K562 (cell line): ENCODE measurements around the gene CPED1. TPM values are rescaled to one million over a fixed set of nuclear protein-coding genes. Genes with fewer than 3 reads are reported as not detected.
A peak's percentile ranks its signal among the peaks of the same experiment; 100 is the strongest.

ENCODE experiments used
- ATAC-seq: fragments of 200-7000 bp; cut with Tn5 transposase; 3 replicates; pipeline ENCODE4 v1.9.1; 2020; ENCODE audit warnings: moderate library complexity
- BruUV-seq: library from RNA; stranded (reverse); fragments of 400-500 nt; replicated peaks from 2 replicates; lab custom pipeline; 2021; lab: Mats Ljungman, UMichigan
- CTCF ChIA-PET: fragments of 300-600 bp; formaldehyde crosslinking; extraction: SDS; loops from one replicate; lab custom pipeline; 2021; ENCODE audit warnings: low intra/inter-chr PET ratio; lab: Yijun Ruan, JAX
- POLR2A ChIA-PET: fragments of 300-600, 350-650 bp; sonication (Branson Sonifier 250); formaldehyde crosslinking; extraction: SDS; loops from one replicate; lab custom pipeline; 2021; ENCODE audit warnings: antibody characterized with exemption, inconsistent platforms; lab: Yijun Ruan, JAX
- DNase-seq, 4 experiments: peaks; one replicate each; pipeline versions ENCODE4 v3.0.0 to v3.0.0-alpha.2; 2011 to 2018; ENCODE audit warnings: low spot score in 3 of 4, mixed read lengths in 3 of 4; ENCODE audit errors: extremely low read depth in 1 of 4
- FAIRE-seq: peaks from 2 replicates; lab custom pipeline; 2011; peaks lifted over from hg19 to GRCh38; lab: Jason Lieb, UNC
- H2AFZ ChIP-seq: 2 replicates; pipeline ENCODE4 v1.6.0; 2011; ENCODE audit warnings: low read depth, low read length, control low read depth, inconsistent platforms
- H3K27ac ChIP-seq: fragments of 200-600 bp; 3 replicates; pipeline ENCODE4 v1.8.0; 2011; ENCODE audit warnings: low read depth, mild to moderate bottlenecking, control low read depth, inconsistent platforms, low read length, moderate library complexity, mixed read lengths; ENCODE audit errors: extremely low read depth
- H3K27me3 ChIP-seq, 2 experiments: fragments of 300-600 bp in 1 of 2; 2 replicates in 1 of 2; 3 replicates in 1 of 2; pipeline versions ENCODE4 v1.6.0 to v1.8.0; 2011; ENCODE audit warnings: inconsistent platforms in 2 of 2, low read length in 2 of 2, mild to moderate bottlenecking in 1 of 2, mixed read lengths in 1 of 2, moderate library complexity in 1 of 2; ENCODE audit not compliant: control insufficient read depth in 2 of 2, insufficient read depth in 2 of 2
- H3K36me3 ChIP-seq: fragments of 300-600 bp; 3 replicates; pipeline ENCODE4 v1.8.0; 2011; ENCODE audit warnings: mild to moderate bottlenecking, low read length, inconsistent platforms; ENCODE audit not compliant: control insufficient read depth, insufficient read depth
- H3K4me1 ChIP-seq, 2 experiments: fragments of 200-600 bp in 1 of 2; replicated peaks in 1 of 2; 2 replicates in 1 of 2; 3 replicates in 1 of 2; pipeline versions ENCODE4 v1.5.1 to v1.8.0; 2011; ENCODE audit warnings: inconsistent platforms in 2 of 2, low read length in 2 of 2, mild to moderate bottlenecking in 1 of 2, mixed read lengths in 1 of 2, moderate library complexity in 1 of 2; ENCODE audit not compliant: control insufficient read depth in 2 of 2, insufficient read depth in 2 of 2
- H3K4me2 ChIP-seq: 2 replicates; pipeline ENCODE4 v1.6.1; 2011; ENCODE audit warnings: low read length, control low read depth, inconsistent platforms, mixed read lengths; ENCODE audit not compliant: insufficient read depth
- H3K4me3 ChIP-seq: fragments of 200-600 bp; sonication (generic), shearing (Covaris generic); 2 replicates; pipeline ENCODE4 v1.5.1; 2016; ENCODE audit warnings: control low read depth, inconsistent platforms
- H3K79me2 ChIP-seq: fragments of 200-600 bp; 3 replicates; pipeline ENCODE4 v1.8.0; 2011; ENCODE audit warnings: low read length, inconsistent platforms; ENCODE audit not compliant: control insufficient read depth, insufficient read depth
- H3K9ac ChIP-seq, 2 experiments: 2 replicates each; pipeline versions ENCODE4 v1.6.0 to v1.6.1; 2011; ENCODE audit warnings: low read depth in 2 of 2, low read length in 2 of 2, control low read depth in 1 of 2, inconsistent platforms in 1 of 2, mild to moderate bottlenecking in 1 of 2, mixed read lengths in 1 of 2; ENCODE audit not compliant: insufficient read depth in 1 of 2
- H3K9me1 ChIP-seq: one replicate; pipeline ENCODE4 v1.6.0; 2011; ENCODE audit warnings: inconsistent platforms, mild to moderate bottlenecking, low read length, moderate library complexity; ENCODE audit not compliant: control insufficient read depth, insufficient read depth
- H3K9me3 ChIP-seq: replicated peaks from 2 replicates; pipeline ENCODE4 v1.5.1; 2011; ENCODE audit warnings: low read depth, low read length, inconsistent platforms; ENCODE audit not compliant: control insufficient read depth, insufficient read depth
- H4K20me1 ChIP-seq: replicated peaks from 2 replicates; pipeline ENCODE4 v1.6.1; 2011; ENCODE audit warnings: low read length, inconsistent platforms, mixed read lengths; ENCODE audit not compliant: control insufficient read depth, insufficient read depth
- CTCF ChIP-seq, 3 experiments: IDR thresholded peaks in 2 of 3; conservative IDR thresholded peaks in 1 of 3; 2 replicates each; pipeline ENCODE4 v1.5.1; 2011 to 2012; ENCODE audit warnings: low read length in 3 of 3, mild to moderate bottlenecking in 3 of 3, control low read depth in 2 of 3, improper control_type of control experiment in 1 of 3, inconsistent platforms in 1 of 3, low read depth in 1 of 3, mixed read lengths in 1 of 3, moderate library complexity in 1 of 3; ENCODE audit not compliant: insufficient read depth in 2 of 3
- DACH1 ChIP-seq: fragments of 450-650 bp; IDR thresholded peaks from 2 replicates; pipeline ENCODE4 v1.6.1; 2018; ENCODE audit not compliant: partially characterized antibody
- MEIS2 ChIP-seq: fragments of 450-650 bp; IDR thresholded peaks from 2 replicates; pipeline ENCODE4 v1.6.1; 2014; ENCODE audit warnings: mild to moderate bottlenecking; ENCODE audit not compliant: partially characterized antibody
- NCOA6 ChIP-seq: fragments of 450-650 bp; IDR thresholded peaks from 2 replicates; pipeline ENCODE4 v1.6.1; 2017; ENCODE audit warnings: mild to moderate bottlenecking
- PBX2 ChIP-seq, 2 experiments: IDR thresholded peaks in 1 of 2; conservative IDR thresholded peaks in 1 of 2; 2 replicates each; pipeline ENCODE4 v1.6.1; 2016; ENCODE audit warnings: low read depth in 2 of 2, mild to moderate bottlenecking in 1 of 2, missing compliant biosample characterization in 1 of 2, missing genetic modification characterization in 1 of 2, moderate library complexity in 1 of 2
- PCBP2 ChIP-seq: fragments of 200-400 bp; formaldehyde crosslinking; IDR thresholded peaks from 2 replicates; pipeline ENCODE4 v1.6.1; 2018; ENCODE audit warnings: low read length, low read depth, mild to moderate bottlenecking, moderate library complexity; ENCODE audit not compliant: poor library complexity, severe bottlenecking
- SRSF1 ChIP-seq: fragments of 200-400 bp; formaldehyde crosslinking; IDR thresholded peaks from 2 replicates; pipeline ENCODE4 v1.6.1; 2017; ENCODE audit warnings: mild to moderate bottlenecking, low read depth, low read length, moderate library complexity
- ZNF347 ChIP-seq: fragments of 450-650 bp; formaldehyde crosslinking; IDR thresholded peaks from 2 replicates; pipeline ENCODE4 v1.4.0; 2020; ENCODE audit warnings: low read depth, mild to moderate bottlenecking, moderate library complexity
- WGBS: fragments of 100-300 bp; shearing (Covaris generic); methylation state at CpG from one replicate; pipeline ENCODE4 v1.1.6; 2016; ENCODE audit warnings: low coverage, mixed read lengths; ENCODE audit not compliant: insufficient coverage; ENCODE audit errors: missing lambda C conversion rate; 5-methylcytosine and 5-hydroxymethylcytosine counted together
- in situ Hi-C: fragments of 300-500 bp; cut with MboI; formaldehyde crosslinking; loops from 4 replicates; pipeline ENCODE4 v1.15.0; 2018; ENCODE audit warnings: inconsistent platforms, mixed read lengths
- intact Hi-C: fragments of 100-400 bp; cut with micrococcal nuclease; formaldehyde crosslinking; loops from 2 replicates; pipeline ENCODE4 v1.14.2; 2022
- polyA plus RNA-seq, 8 experiments: library from polyadenylated mRNA; depleted of rRNA in 4 of 8; stranded (reverse) in 5 of 8; unstranded in 3 of 8; fragments of >200 nt; fragmentation: Nextera tagmentation in 2 of 8; fragmentation: Illumina TruSeq in 1 of 8; extraction: Ambion mirVana in 2 of 8; extraction: Trizol in 1 of 8; gene quantifications; 2 replicates each; pipeline versions ENCODE4 v1.2.1 to v1.2.3, GENCODE V29; 2011 to 2014; ENCODE audit warnings: inconsistent platforms in 1 of 8, missing spikeins in 1 of 8
- total RNA-seq, 7 experiments: library from RNA; depleted of rRNA in 6 of 7; stranded (reverse); fragments of >200 nt in 6 of 7; fragmentation: Illumina TruSeq in 2 of 7; extraction: Trizol in 2 of 7; gene quantifications; 2 replicates each; pipeline versions ENCODE4 v1.2.1 to v1.2.3, GENCODE V29; 2011 to 2021; ENCODE audit warnings: low replicate concordance in 1 of 7

The CPED1 gene
- total and polyA plus RNA-seq, 9 of the 15 experiments (the other 6 are each of a cell fraction or from before 2014, with no cell fraction given), result 195 to 393 (median 290) TPM

GRCh38 chr7:121126201-121126600, 137.7 kb downstream of the CPED1 start:
- Histone ChIP-seq H3K4me2 (no peak overlapping the region), H3K4me1 (no peaks in the 10 kb centered on the region), H3K27me3 (no peaks in the 10 kb centered on the region), H3K4me3 (no peak overlapping the region), H3K9me1 (peaks cover 3% of the 10 kb centered on the region), H2AFZ (no peak overlapping the region), H3K9ac (no peak overlapping the region), H3K27ac (no peak overlapping the region), H3K9me3 (no peaks in the 10 kb centered on the region), H4K20me1 (no peaks in the 10 kb centered on the region), H3K36me3 (peaks cover 95% of the 10 kb centered on the region), H3K79me2 (peaks cover 32% of the 10 kb centered on the region; the same call in 2 of the 3 replicates)
- no TSS peak for BruUV-seq
- FAIRE-seq, result no peak
- in situ Hi-C loops (no loop called here), intact Hi-C loops (loop anchor here (5.0 kb wide), 1 partner anchor 211 kb away; no protein-coding TSS in a partner anchor)
- DNase-seq, result no peak
- CTCF ChIA-PET, result interaction anchor here (0.5 to 1.9 kb wide), 3 partner anchors 177 to 868 kb away, joined by 3 to 10 read pairs (median 6); no protein-coding TSS in a partner anchor
- no peak for ATAC-seq
- peak; percentile 60; the same call in 1 of the 2 replicates for TF ChIP-seq SRSF1
- no peak for TF ChIP-seq ZNF347 (CRISPR knock-in tag)
- peak; percentile 83 for TF ChIP-seq PCBP2
- POLR2A ChIA-PET, result interaction anchor here (0.6 kb wide), 1 partner anchor 136 kb away, joined by 3 read pairs; no protein-coding TSS in a partner anchor
- WGBS, result 100% methylated on average over 1 of the region's 1 CpG

- intact Hi-C loops (loop anchor here (5.0 kb wide), 1 partner anchor 210 kb away; no protein-coding TSS in a partner anchor), in situ Hi-C loops (no loop called here)
- Histone ChIP-seq H3K79me2 (peaks cover 26% of the 10 kb centered on the region; the same call in 2 of the 3 replicates), H2AFZ (no peak overlapping the region), H3K4me3 (no peak overlapping the region), H3K4me1 (no peaks in the 10 kb centered on the region), H3K9ac (no peak overlapping the region), H4K20me1 (no peaks in the 10 kb centered on the region), H3K27ac (no peak overlapping the region), H3K9me3 (no peaks in the 10 kb centered on the region), H3K27me3 (no peaks in the 10 kb centered on the region), H3K9me1 (peaks cover 3% of the 10 kb centered on the region), H3K4me2 (no peak overlapping the region), H3K36me3 (peaks cover 96% of the 10 kb centered on the region)
- ChIA-PET POLR2A (no interaction called here), CTCF (interaction anchor here (0.6 to 1.9 kb wide), 4 partner anchors 209 to 868 kb away, joined by 3 to 10 read pairs (median 6); no protein-coding TSS in a partner anchor)
- ATAC-seq, result no peak
- BruUV-seq, result no TSS peak
- DNase-seq, result no peak
- FAIRE-seq, result no peak
- WGBS, result 95% methylated on average over 3 of the region's 3 CpGs
- TF ChIP-seq DACH1 (no peak), NCOA6 (no peak), CTCF (IDR thresholded peaks at IDR 0.05 in 2 of 3, conservative IDR thresholded peaks at IDR 0.05 in 1 of 3; ENCODE audit: insufficient read depth in 2 of 3, low read depth in 1 of 3, low read length in 3 of 3) (peak in 1 of 3 experiments; percentile 32; a peak in 2 of 6 replicates), PBX2 (CRISPR knock-in tag; IDR thresholded peaks at IDR 0.05; ENCODE audit: low read depth) (no peak), PBX2 (tag; conservative IDR thresholded peaks at IDR 0.05; ENCODE audit: low read depth) (peak; percentile 65; the same call in 1 of the 2 replicates), MEIS2 (peak; percentile 75)
Observed at GRCh38 chr7:121126801-121127534, 138.5 kb downstream of the CPED1 start.
